Type B pancreatic cell (in vitro differentiated cells): ENCODE results near the gene SLC38A1. TPM values are rescaled to one million over a fixed set of nuclear protein-coding genes. Genes with fewer than 3 reads are reported as not detected.
A peak's percentile ranks its signal among the peaks of the same experiment; 100 is the strongest.

Source experiments
- DNase-seq: peaks from one replicate; pipeline ENCODE4 v3.0.0; 2021; ENCODE audit warnings: mixed read lengths; ENCODE audit not compliant: unreplicated experiment; ENCODE audit errors: extremely low spot score
- H3K27ac Mint-ChIP-seq: 2 replicates; pipeline ENCODE4 v1.8.0; 2021; ENCODE audit warnings: mild to moderate bottlenecking, mixed read lengths
- H3K27me3 Mint-ChIP-seq: 2 replicates; pipeline ENCODE4 v1.8.0; 2021; ENCODE audit warnings: mixed read lengths
- H3K36me3 Mint-ChIP-seq: 2 replicates; pipeline ENCODE4 v1.8.0; 2021; ENCODE audit warnings: mixed read lengths
- H3K4me1 Mint-ChIP-seq: one replicate; pipeline ENCODE4 v1.8.0; 2021; ENCODE audit warnings: mixed read lengths; ENCODE audit not compliant: unreplicated experiment
- H3K4me3 Mint-ChIP-seq: 2 replicates; pipeline ENCODE4 v1.8.0; 2021; ENCODE audit warnings: mild to moderate bottlenecking, mixed read lengths
- H3K9me3 Mint-ChIP-seq: 2 replicates; pipeline ENCODE4 v1.8.0; 2021; ENCODE audit warnings: mixed read lengths
- CTCF ChIP-seq: fragments of 200-600 bp; sonication (generic); conservative IDR thresholded peaks from 2 replicates; pipeline ENCODE4 v1.5.0; 2021; ENCODE audit warnings: antibody characterized with exemption, mild to moderate bottlenecking
- total RNA-seq: library from RNA; stranded (reverse); gene quantifications from 2 replicates; pipeline ENCODE4 v1.2.1, GENCODE V29; 2021; ENCODE audit warnings: low replicate concordance

Gene SLC38A1
- total RNA-seq, 1 donor from 2014 or later, result 99.8 TPM

GRCh38 chr12:46266869-46267574 lies 1.8 kb downstream of the SLC38A1 start:
- Mint-ChIP-seq H3K27ac (no peak overlapping the region), H3K4me1 (peaks cover 14% of the 10 kb centered on the region), H3K36me3 (peaks cover 3% of the 10 kb centered on the region), H3K9me3 (no peaks in the 10 kb centered on the region), H3K27me3 (no peaks in the 10 kb centered on the region), H3K4me3 (no peak overlapping the region)
- TF ChIP-seq CTCF, result no peak
- DNase-seq, result peak; percentile 76

GRCh38 chr12:46266382-46266791 lies 2.5 kb downstream of the SLC38A1 start:
- peaks cover 14% of the 10 kb centered on the region for H3K4me1 Mint-ChIP-seq
- no peak for DNase-seq
- peak; percentile 29 for TF ChIP-seq CTCF
- no peaks in the 10 kb centered on the region for H3K27me3 Mint-ChIP-seq
- H3K9me3 Mint-ChIP-seq, result no peaks in the 10 kb centered on the region
- H3K27ac Mint-ChIP-seq, result no peak overlapping the region
- H3K36me3 Mint-ChIP-seq, result peaks cover 3% of the 10 kb centered on the region
- no peak overlapping the region for H3K4me3 Mint-ChIP-seq

GRCh38 chr12:46265734-46266133 lies 3.1 kb downstream of the SLC38A1 start:
- Mint-ChIP-seq H3K27ac (no peak overlapping the region), H3K4me3 (no peak overlapping the region)

GRCh38 chr12:46265102-46265501 lies 3.7 kb downstream of the SLC38A1 start:
- no peaks in the 10 kb centered on the region for H3K9me3 Mint-ChIP-seq
- DNase-seq, result no peak
- H3K27ac Mint-ChIP-seq, result no peak overlapping the region
- no peaks in the 10 kb centered on the region for H3K27me3 Mint-ChIP-seq
- no peak overlapping the region for H3K4me3 Mint-ChIP-seq
- H3K4me1 Mint-ChIP-seq, result peaks cover 14% of the 10 kb centered on the region
- TF ChIP-seq CTCF, result no peak
- peaks cover 3% of the 10 kb centered on the region for H3K36me3 Mint-ChIP-seq

More at GRCh38 chr12:46265734-46266133, 3.1 kb downstream of the SLC38A1 start:
- TF ChIP-seq CTCF, result no peak
- no peaks in the 10 kb centered on the region for H3K9me3 Mint-ChIP-seq
- H3K27me3 Mint-ChIP-seq, result no peaks in the 10 kb centered on the region
- H3K36me3 Mint-ChIP-seq, result peaks cover 3% of the 10 kb centered on the region
- no peak for DNase-seq
- peaks cover 14% of the 10 kb centered on the region for H3K4me1 Mint-ChIP-seq

GRCh38 chr12:46264057-46264456 lies 4.8 kb downstream of the SLC38A1 start:
- Mint-ChIP-seq H3K4me1 (peaks cover 14% of the 10 kb centered on the region), H3K27me3 (no peaks in the 10 kb centered on the region), H3K9me3 (no peaks in the 10 kb centered on the region), H3K4me3 (peak overlapping the region; percentile 71), H3K36me3 (peaks cover 3% of the 10 kb centered on the region), H3K27ac (peak overlapping the region; percentile 74)
- no peak for DNase-seq
- no peak for TF ChIP-seq CTCF
